Measurements from ENCODE around the gene NAA40.
"Not testable (repeated sequence)": the region's sequence is repeated elsewhere in the genome, so short reads cannot be mapped to it uniquely, and the experiment has no call there.

The NAA40 gene

GRCh38 chr11:63940786-63941185 lies 2.0 kb downstream of the NAA40 start:
- DNase-seq = no peak

GRCh38 chr11:63941901-63942300 lies 3.1 kb downstream of the NAA40 start:
- no peak for DNase-seq

- DNase-seq = no peak
These were observed 4.0 kb downstream of the NAA40 start for GRCh38 chr11:63942803-63943202.

- DNase-seq = no peak
These were observed 6.2 kb downstream of the NAA40 start for GRCh38 chr11:63944987-63945386.

GRCh38 chr11:63945477-63946163 lies 6.8 kb downstream of the NAA40 start:
- peak; percentile 47 to 63 for DNase-seq

- peak in 1 of 2 experiments; percentile 37 for DNase-seq
These were observed 13.2 kb downstream of the NAA40 start for GRCh38 chr11:63951779-63952536.

GRCh38 chr11:63952570-63952969 lies 13.8 kb downstream of the NAA40 start:
- no peak for DNase-seq

- DNase-seq = no peak
These were observed 19.2 kb downstream of the NAA40 start for GRCh38 chr11:63958008-63958407.

GRCh38 chr11:63961608-63962412 lies 23.0 kb downstream of the NAA40 start:
- no peak for DNase-seq

GRCh38 chr11:63963895-63964294 lies 25.1 kb downstream of the NAA40 start:
- not testable (repeated sequence) for DNase-seq

GRCh38 chr11:63966444-63966843 lies 27.6 kb downstream of the NAA40 start:
- no peak for DNase-seq

GRCh38 chr11:63969461-63969860 lies 30.7 kb downstream of the NAA40 start:
- DNase-seq = no peak

GRCh38 chr11:63970902-63971301 lies 32.1 kb downstream of the NAA40 start:
- no peak for DNase-seq

GRCh38 chr11:63973912-63974258 lies 35.1 kb downstream of the NAA40 start:
- not testable (repeated sequence) for DNase-seq

- DNase-seq = peak; percentile 93 to 97
These were observed 35.7 kb downstream of the NAA40 start, which contains the start of gene COX8A for GRCh38 chr11:63974259-63975143. COX8A (plus strand) TSS chr11:63974620; CDS start chr11:63974681, 61 bp downstream.

GRCh38 chr11:63978551-63979239 lies 39.9 kb downstream of the NAA40 start:
- DNase-seq = no peak

- DNase-seq = no peak
These were observed 40.6 kb downstream of the NAA40 start for GRCh38 chr11:63979426-63979825.

- peak; percentile 75 to 80 for DNase-seq
These were observed 47.0 kb downstream of the NAA40 start for GRCh38 chr11:63985812-63986155.

GRCh38 chr11:63986156-63986931 lies 47.5 kb downstream of the NAA40 start, which contains the start of gene OTUB1:
OTUB1 (plus strand) TSS chr11:63986438; CDS start chr11:63986457, 19 bp downstream.
- DNase-seq = peak; percentile 91 to 93

GRCh38 chr11:63986932-63987513 lies 48.2 kb downstream of the NAA40 start:
- DNase-seq = no peak

GRCh38 chr11:63991558-63991957 lies 52.8 kb downstream of the NAA40 start:
- no peak for DNase-seq

Data from activated CD4-positive, alpha-beta T cell treated with anti-CD3 and anti-CD28 coated beads, Interleukin-2, amount 50 U/mL, for 48 hours (primary cell).